ENCODE results near the gene CCNB1.

Gene CCNB1

GRCh38 chr5:69148981-69149675 is 17.8 kb upstream of the CCNB1 start:
- TF ChIP-seq CTCF (IDR thresholded peaks at IDR 0.05; ENCODE audit: insufficient read depth, low read length, poor library complexity, severe bottlenecking) (no peak), EZH2phosphoT487 (conservative IDR thresholded peaks at IDR 0.05; ENCODE audit: low read length) (no peak)
- H3K9me3 ChIP-seq (ENCODE audit: insufficient read depth, low read length) = no peaks in the 10 kb centered on the region
- H3K4me3 ChIP-seq (ENCODE audit: insufficient read depth, low read length, poor library complexity, severe bottlenecking) = no peak overlapping the region
- no peaks in the 10 kb centered on the region for H3F3A ChIP-seq (ENCODE audit: insufficient read depth)
- no peak overlapping the region for H3K4me2 ChIP-seq (ENCODE audit: low read depth, low read length, poor library complexity, severe bottlenecking)
- no peaks in the 10 kb centered on the region for H4K20me1 ChIP-seq (ENCODE audit: low read depth, low read length)
- no peak overlapping the region for H3K27ac ChIP-seq (ENCODE audit: low read depth, low read length)
- H3K79me2 ChIP-seq (ENCODE audit: insufficient read depth, low read length) = no peaks in the 10 kb centered on the region
- no peaks in the 10 kb centered on the region for H3K36me3 ChIP-seq (ENCODE audit: low read length)
- no peaks in the 10 kb centered on the region for H3K27me3 ChIP-seq (ENCODE audit: low read length)
- H3K9me2 ChIP-seq (replicated peaks; ENCODE audit: insufficient read depth, low read length) = no peaks in the 10 kb centered on the region
- H3K9ac ChIP-seq (ENCODE audit: low read length) = no peak overlapping the region
- no peak overlapping the region for H2AFZ ChIP-seq (ENCODE audit: low read depth, low read length, severe bottlenecking)

DNA sequence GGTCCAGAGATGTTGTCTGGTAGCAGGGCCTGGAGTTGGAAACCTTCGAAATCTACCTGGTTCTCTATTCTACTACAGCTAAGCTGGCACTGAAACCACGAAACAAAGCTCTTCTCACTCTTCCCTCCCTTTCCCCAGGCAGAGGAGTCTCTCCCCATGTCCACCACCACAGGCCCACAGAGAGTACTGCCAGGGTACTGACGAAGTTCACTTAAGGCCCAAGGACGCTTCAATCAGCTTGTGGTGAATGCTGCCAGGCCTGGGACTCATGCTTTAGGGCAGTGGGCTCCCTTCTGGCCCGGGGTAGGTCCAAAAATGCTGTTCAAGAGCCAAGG is 17.3 kb upstream of the CCNB1 start:
- no peak overlapping the region for H2AFZ ChIP-seq (ENCODE audit: low read depth, low read length, severe bottlenecking)
- H3K4me2 ChIP-seq (ENCODE audit: low read depth, low read length, poor library complexity, severe bottlenecking) = no peak overlapping the region
- no peaks in the 10 kb centered on the region for H3K79me2 ChIP-seq (ENCODE audit: insufficient read depth, low read length)
- H3K9me2 ChIP-seq (replicated peaks; ENCODE audit: insufficient read depth, low read length) = no peaks in the 10 kb centered on the region
- no peaks in the 10 kb centered on the region for H3K9me3 ChIP-seq (ENCODE audit: insufficient read depth, low read length)
- H3K4me3 ChIP-seq (ENCODE audit: insufficient read depth, low read length, poor library complexity, severe bottlenecking) = no peak overlapping the region
- no peak overlapping the region for H3K9ac ChIP-seq (ENCODE audit: low read length)
- H4K20me1 ChIP-seq (ENCODE audit: low read depth, low read length) = no peaks in the 10 kb centered on the region
- H3K27me3 ChIP-seq (ENCODE audit: low read length) = no peaks in the 10 kb centered on the region
- H3K27ac ChIP-seq (ENCODE audit: low read depth, low read length) = no peak overlapping the region
- no peaks in the 10 kb centered on the region for H3F3A ChIP-seq (ENCODE audit: insufficient read depth)
- no peaks in the 10 kb centered on the region for H3K36me3 ChIP-seq (ENCODE audit: low read length)
- TF ChIP-seq EZH2phosphoT487 (conservative IDR thresholded peaks at IDR 0.05; ENCODE audit: low read length) = no peak
- TF ChIP-seq CTCF (IDR thresholded peaks at IDR 0.05; ENCODE audit: insufficient read depth, low read length, poor library complexity, severe bottlenecking) = no peak

- H3K27me3 ChIP-seq (ENCODE audit: low read length) = no peaks in the 10 kb centered on the region
- H3K9me3 ChIP-seq (ENCODE audit: insufficient read depth, low read length) = no peaks in the 10 kb centered on the region
- H3K9me2 ChIP-seq (replicated peaks; ENCODE audit: insufficient read depth, low read length) = no peaks in the 10 kb centered on the region
- no peaks in the 10 kb centered on the region for H4K20me1 ChIP-seq (ENCODE audit: low read depth, low read length)
- no peak overlapping the region for H2AFZ ChIP-seq (ENCODE audit: low read depth, low read length, severe bottlenecking)
- H3F3A ChIP-seq (ENCODE audit: insufficient read depth) = no peaks in the 10 kb centered on the region
- H3K79me2 ChIP-seq (ENCODE audit: insufficient read depth, low read length) = no peaks in the 10 kb centered on the region
- no peak for TF ChIP-seq EZH2phosphoT487 (conservative IDR thresholded peaks at IDR 0.05; ENCODE audit: low read length)
- no peak for TF ChIP-seq CTCF (IDR thresholded peaks at IDR 0.05; ENCODE audit: insufficient read depth, low read length, poor library complexity, severe bottlenecking)
- H3K4me2 ChIP-seq (ENCODE audit: low read depth, low read length, poor library complexity, severe bottlenecking) = no peak overlapping the region
- H3K4me3 ChIP-seq (ENCODE audit: insufficient read depth, low read length, poor library complexity, severe bottlenecking) = no peak overlapping the region
- H3K36me3 ChIP-seq (ENCODE audit: low read length) = no peaks in the 10 kb centered on the region
- no peak overlapping the region for H3K9ac ChIP-seq (ENCODE audit: low read length)
- no peak overlapping the region for H3K27ac ChIP-seq (ENCODE audit: low read depth, low read length)
Observed at GRCh38 chr5:69152731-69153130, 14.2 kb upstream of the CCNB1 start.

All from SU-DHL-6 (cell line).